NCI-H774 (cell line): Measurements from ENCODE around the gene RASGEF1B.
A peak's percentile ranks its signal among the peaks of the same experiment; 100 is the strongest.
"Not testable (repeated sequence)": the region's sequence is repeated elsewhere in the genome, so short reads cannot be mapped to it uniquely, and the experiment has no call there.

Experiments used
- DNase-seq: peaks from one replicate; lab custom pipeline; 2025; lab: John Stamatoyannopoulos, UW

The RASGEF1B gene

DNA sequence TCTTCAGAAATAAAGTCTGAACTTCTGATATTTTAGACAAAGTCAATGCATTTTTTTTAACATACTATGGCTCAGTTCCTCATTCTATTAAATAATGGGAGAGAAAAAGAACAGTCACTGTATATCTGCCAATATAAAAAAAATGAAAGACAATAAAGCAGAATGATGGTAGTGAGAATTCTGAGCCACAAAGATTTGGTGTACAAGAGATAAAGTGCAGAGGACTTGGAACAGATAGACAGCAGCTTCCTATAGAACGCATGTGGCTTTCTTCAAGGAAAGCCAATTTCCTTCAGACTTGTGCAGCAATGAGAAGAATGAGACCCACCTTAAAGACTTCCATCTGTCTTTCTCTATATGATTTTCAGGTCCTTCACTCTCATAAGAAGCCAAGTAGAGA is 39.7 kb downstream of the RASGEF1B start:
- no peak for DNase-seq

DNA sequence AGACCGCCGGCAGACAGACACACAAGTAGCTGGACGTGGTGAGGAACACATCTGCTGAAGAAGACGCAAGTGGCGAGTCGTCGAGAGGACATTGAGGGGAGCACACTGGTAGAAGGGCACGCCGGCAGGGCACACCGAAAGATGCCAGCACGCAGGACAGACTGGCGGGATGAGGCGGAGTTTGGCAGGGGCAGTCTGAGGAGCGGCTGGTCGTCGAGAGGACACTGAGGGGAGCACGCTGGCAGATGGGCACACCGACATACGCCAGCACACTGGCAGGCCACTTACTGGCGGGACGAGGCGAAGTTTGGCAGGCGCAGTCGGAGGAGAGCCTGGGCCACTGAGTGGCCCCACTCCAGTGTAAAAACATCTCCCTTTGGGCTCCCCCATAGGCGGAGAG is 42.1 kb downstream of the RASGEF1B start:
- no peak for DNase-seq

DNA sequence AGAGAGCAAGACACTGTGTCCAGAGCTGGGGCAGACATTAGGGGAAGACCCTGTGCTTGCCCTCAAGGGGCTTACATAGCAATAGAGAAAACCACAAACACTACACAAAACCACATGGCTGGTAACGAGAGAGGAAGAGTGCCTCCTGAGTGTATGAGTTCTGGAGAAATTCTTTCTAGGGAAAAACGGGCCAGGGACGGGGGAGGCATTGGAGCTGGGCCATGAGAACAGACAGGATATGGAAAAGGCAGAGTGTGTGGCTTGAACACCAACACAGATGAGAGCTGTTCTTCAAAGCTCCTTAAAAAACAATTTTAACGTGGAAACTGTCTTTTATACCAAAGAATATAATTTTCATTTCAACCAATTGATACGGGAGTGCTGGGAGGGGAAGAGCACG is 42.7 kb downstream of the RASGEF1B start:
- no peak for DNase-seq

DNA sequence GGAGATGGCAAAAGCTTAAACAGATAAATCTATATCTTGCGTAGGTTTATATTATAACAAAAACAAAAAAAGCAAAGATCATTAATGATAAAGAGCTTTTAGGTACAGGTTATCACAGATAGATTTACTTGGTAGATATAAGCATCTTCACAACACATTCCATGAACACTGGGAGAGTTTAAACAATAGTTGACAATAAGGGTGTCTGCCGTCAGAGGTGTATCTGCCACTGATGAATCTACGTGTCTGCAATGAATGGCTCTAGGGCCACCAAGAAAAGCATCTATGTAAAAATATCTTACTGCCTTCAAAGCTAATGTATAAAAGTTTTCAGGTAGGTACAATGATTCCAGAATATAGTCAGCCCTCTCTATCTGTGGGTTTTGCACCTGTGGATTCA is 43.7 kb downstream of the RASGEF1B start:
- no peak for DNase-seq

DNA sequence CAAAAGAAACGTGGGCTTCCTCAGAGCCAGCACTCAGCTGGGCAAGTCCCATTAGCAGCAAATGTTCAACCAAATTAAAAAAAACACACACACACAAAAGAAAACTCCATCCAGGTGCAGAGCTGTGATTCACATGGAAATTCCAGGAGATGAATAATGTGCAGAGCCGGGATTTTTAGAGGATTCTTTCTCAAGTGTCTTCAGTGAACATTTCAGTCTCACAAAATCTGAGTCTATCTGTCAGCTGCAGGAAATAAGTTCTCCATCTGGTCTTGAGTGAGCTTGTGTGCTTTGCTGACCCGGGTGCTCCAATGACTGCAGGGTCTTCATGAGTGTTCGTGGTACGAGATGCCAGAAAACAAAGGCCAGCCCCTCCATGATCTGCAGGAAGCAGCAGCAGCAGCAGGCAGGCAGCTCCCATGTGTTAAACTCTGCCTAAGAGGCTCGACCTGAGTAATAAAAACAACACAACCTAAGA is 44.3 kb downstream of the RASGEF1B start:
- no peak for DNase-seq

DNA sequence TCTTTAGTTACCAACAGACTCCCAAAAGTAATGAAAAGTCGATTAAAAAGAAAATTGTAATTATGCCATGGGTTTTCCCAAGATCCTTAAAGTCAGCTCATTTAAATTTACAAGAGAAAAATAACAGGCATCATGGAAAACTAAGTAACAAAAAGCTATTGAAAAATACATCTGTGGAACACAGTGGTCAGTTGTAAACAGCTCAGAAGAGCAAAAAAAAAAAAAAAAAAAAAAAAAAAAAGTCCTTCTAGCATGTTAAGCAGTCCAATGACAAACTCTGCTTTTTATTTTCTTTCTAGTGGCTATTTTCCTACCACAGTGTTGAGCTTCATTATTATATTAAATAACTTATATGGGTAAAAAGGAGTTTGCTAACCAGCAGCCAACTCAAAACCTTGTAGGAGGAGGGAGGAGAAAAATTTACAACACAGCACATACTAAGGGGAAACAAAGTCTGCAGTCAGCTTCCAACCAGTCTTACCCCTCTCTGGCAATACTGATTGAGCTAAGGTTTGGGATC is 44.9 kb downstream of the RASGEF1B start:
- DNase-seq = no peak

DNA sequence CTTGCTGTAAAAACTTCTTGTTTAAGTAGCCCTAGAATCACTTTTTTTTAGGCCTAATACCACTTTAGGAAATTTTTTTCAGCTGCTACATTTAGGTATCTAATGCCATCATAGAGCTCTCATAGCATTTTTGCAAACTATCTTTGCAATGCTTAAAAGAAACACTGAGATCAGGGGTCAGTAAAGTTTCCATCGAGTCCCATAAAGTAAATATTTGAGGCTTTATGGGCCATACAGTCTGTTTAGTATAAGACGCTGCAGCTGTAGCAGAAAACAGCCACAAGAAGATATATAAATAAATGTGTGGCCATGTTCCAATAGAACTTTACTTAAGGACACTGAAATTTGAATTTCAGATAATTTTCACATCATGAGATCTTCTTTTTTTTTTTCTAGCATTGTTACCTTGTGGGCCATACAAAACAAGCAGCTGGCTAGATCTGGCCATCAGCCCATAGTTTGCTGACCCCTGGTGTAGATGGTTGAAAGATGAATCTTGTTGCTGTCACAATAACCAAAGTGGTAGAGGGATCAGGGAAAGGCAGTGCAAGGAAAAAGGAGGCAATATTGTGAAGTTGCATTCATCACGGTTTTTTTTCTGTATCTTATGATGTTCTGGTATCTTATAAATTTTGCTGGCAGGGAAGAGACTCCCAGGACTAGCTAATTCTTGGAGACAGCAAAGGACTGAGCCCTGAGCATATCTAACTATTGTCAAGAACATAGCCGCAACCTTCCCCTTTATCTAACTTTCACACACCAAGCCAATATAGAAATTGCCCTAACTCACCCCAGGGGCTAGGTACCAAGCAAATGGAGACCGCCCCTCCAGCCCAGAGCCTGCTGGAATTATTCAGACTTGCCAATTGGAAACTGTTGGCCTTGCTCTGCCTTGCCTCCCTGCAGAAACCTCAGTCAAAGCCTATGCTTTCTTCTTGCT is 46.6 kb downstream of the RASGEF1B start:
- no peak for DNase-seq

DNA sequence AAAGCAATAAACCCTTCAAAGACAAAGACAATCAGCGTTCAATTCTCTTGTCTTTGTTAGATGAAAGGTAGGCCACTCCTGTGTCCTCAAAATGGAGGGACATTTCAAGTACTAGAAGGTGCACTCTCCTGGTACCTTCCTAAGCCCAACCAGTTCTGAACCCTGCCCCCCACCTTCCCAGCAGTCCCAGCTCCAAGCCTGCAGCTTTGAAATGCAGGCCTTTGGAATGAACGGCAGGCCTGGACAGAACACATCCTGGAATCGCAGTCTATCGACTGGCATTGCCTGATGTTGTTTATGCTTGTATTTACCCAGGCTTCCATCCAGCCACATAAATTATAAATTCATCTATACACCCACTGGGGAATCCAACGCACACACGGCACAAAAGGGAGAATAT is 47.4 kb downstream of the RASGEF1B start:
- DNase-seq = no peak

DNA sequence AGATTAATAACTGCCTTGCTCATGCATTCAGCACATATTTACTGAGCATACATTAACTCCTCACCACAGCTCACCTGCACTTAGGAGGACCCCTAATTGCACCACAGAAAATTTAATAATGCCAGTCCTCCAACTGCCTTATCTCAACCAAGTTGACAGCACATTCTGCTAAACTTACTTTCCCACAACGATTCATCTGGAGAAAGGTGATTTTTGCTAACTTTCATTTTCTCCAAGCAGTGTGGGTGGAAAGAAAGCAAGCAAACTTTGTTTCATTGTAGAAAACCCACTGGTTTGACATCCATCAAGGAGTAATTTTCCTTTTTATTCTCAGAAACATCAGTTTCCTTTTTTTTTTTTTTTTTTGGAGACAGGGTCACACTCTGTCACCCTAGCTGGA is 49.1 kb downstream of the RASGEF1B start:
- DNase-seq = no peak

DNA sequence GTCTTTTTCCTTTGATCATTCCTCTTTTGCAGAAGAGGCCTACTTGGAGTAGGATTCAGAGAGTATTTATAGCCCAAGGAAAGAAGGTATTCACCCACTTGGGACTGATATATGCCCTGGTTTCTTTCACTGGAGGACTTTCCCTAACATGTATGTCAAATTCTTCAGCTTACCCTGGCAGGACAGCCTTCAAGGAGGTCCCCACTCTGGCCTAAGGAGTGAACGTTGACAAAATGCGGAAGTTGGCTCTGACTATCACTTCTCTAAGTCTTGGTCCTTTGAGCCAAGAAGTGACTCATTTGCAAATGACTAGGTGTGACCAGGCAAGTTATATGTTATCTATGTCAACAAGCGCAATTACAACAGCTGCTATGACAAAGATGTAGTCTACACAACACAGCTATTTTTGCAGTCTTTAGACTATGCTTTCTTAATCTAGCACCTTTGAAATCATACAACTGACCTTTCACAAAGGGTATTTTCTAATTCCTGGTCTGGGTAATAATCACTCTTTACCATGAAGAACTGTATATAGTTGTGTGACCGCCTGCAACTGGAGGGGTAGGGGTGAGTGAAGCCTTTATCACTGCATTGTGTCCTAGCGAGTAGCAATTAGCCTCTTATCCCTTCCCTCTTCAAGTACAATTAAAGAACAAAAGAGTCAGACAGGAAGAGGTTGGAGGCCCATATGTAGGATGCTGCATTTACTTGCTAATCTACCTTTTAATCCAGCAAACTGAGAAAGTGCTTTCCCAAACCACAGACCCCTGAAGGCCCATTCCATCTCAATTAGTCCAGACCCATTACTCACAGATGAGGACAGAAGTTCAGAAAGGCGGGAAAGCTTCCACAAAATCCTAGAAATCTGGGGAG is 50.1 kb downstream of the RASGEF1B start:
- no peak for DNase-seq

DNA sequence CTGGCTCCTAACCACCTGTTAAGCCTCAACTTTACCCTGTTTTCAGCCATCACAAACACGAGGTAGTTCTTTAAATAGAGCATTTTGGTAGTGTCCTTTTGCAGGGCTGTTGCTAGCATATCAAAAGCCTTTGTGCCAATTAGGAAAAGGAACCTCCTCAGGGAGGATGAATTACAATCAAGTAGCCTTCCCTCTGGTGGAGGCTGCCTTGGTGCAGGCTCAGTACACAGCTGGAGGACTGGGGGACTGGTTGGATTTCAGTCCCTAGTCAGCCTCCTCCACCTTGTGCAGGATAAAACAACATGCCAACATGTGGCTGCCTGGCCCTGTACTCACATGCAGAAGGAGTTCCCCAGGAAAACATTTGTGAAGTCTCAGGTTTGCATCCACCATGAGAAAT is 53.1 kb downstream of the RASGEF1B start:
- DNase-seq = no peak

DNA sequence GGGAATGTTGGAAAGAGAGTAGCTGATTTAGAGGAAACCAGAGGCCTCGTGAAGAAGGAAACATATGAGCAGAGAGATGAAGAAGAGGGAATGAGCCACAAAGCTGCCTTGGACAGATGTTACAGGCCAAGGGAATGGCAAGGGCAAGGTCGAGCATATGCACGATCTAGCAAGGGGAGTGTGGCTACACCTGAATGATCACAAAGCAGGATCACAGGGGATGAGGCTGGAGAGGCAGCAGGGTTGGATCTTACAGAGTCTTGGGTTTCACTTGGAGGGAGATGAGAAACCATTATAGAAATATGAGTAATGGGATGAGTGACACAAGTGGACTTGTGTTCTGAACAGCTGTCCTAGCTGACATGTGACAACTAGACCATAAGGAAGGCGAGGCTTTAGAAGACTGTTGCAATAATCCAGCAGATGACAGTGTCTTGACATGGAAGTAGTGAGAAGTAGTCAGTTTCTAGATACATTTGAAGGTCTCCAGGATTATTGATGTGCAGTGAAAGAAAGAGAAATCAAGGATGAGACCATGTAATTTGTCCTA is 58.7 kb downstream of the RASGEF1B start:
- no peak for DNase-seq

DNA sequence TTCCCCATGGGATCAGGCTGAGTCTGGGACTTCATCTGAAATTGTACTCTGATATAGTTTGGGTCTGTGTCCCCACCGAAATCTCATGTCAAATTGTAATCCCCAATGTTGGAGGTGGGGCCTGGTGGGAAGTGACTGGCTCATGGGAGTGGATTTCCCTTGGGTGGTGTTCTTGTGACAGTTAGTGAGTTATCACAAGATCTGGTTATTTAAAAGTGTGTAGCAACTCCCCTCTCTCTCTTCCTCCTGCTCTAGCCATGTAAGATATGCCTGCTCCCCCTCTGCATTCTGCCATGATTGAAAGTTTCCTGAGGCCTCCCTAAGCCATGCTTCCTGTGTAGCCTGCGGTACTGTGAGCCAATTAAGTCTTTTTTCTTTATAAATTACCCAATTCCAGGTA is 61.0 kb downstream of the RASGEF1B start:
- no peak for DNase-seq

DNA sequence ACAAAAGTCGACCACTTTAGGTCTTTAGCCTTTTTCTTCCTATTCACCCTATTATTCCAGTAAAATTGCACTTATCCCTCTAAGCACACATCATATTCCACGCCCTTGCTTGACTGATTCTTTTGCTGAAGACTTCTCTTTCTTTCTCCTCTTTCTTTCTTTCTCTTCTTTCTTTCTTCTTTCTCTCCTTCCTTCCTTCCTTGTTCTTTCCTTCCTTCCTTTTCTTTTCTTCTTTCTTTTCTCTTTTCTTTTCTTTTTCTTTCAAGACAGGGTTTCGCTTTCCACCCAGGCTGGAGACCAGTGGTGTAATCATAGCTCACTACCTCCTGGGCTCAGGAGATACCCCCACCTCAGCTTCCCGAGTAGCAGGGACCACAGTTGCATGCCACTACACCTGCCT is 61.9 kb downstream of the RASGEF1B start:
- DNase-seq = no peak

DNA sequence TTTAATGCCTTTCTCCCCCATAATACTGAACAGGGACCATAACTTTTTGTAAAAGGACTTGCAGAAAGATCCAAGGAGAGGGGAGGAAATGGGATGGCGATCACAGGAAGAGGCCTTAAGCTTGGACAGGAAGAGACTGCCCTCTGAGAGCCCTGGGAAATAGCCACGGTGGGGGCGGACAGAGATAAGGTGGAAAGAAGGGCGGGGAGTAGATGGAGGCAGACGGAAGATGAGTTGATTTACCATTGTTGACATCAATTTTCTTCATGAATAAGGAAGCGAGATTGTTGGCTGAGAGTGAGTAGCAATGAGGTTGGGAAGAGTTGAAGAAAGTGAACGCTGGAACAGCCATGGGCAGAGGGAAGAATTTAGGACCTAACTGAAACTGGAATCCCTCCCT is 63.4 kb downstream of the RASGEF1B start:
- DNase-seq = no peak

DNA sequence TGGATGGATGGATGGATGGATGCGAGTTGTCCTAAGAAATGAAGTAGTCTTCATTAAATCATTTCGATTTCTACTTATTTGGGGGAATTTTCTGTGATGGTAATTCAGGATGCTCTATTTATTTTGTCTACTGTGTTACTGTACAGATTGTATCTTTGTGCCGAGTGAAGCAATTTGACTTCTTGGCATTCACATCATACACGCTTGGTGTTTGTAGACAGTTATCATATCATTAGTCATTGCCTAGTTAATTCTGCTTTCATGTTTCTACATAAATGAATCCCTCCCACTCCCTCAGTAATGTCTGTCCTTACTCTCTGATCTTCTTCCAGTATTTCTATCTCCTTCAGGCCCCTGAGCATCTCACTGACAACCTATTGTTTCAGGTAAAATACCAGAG is 64.0 kb downstream of the RASGEF1B start:
- no peak for DNase-seq

DNA sequence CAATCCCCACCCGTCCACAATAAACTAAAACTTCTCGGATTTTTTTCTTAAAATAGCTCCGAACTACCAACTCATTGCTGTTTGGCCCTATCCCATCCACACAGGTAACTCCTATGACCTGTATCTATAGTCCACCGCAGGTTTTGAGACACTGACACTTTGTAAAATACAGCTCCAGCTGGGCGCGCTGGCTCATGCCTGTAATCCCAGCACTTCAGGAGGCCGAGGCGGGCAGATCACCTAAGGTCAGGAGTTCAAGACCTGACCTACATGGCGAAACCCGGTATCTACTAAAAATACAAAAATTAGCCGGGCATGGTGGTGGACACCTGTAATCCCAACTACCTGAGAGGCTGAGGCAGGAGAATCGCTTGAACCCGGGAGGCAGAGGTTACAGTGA is 65.2 kb downstream of the RASGEF1B start:
- not testable (repeated sequence) for DNase-seq

DNA sequence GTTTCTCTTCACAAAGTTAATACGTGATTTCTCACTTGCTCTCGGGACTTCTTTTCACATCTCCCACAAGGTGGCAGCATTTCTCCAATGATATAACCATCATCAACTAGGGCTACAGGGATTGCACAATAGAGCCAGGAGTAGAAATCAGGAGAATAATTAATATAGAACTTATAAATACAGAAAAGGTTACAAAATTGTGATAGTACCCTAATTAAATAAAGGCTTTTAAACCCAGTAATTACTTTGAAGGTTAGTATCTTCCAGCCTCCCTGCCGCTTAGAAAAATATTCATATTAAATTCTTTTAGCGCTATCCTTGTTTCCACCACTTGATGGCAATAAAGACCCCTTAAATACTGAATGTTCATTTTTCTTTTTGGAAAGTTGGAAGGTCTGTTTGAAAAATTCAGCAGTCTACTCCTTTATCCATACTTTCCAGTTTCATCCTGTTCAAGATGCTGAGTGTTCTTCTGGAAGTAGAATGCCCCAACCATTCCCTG is 65.8 kb downstream of the RASGEF1B start:
- DNase-seq = peak; percentile 77

DNA sequence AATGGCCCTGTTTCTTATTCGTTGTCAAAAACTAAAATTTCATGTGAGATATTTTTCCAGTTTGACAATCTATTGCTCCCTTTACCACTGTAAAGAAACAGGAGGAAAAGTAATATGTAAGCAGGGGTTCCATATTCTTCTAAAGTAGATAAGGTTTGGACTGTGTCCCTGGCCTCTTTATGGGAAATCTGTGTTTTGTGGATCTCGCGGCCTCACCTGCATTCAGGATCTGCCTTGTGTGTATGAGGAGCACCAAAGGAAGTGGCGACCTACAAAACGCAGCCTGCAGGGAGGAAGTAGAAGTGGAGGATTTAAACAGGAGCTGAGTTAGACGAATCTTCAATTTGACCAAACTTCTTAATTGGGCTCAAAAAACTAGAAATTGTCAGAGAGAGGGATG is 67.0 kb downstream of the RASGEF1B start:
- DNase-seq = no peak

DNA sequence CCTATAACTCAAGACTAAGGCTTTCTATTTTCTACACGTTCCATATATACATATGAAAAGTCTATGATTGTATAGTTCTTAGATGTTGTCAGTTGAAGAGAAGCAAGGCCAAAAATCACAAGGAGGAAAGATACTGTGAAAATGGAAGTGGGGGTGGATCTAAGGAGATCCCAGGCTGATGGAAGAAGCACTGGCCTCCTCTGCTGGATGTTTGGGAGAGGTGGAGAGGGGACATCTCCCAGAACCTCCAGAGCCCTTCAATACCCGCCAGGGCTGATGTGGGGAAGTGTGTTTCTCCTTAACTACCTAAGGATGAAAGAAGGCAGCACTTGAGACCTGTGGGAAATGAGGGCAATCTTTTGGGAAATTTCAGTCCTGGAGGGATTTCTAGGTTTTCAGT is 67.4 kb downstream of the RASGEF1B start:
- no peak for DNase-seq

DNA sequence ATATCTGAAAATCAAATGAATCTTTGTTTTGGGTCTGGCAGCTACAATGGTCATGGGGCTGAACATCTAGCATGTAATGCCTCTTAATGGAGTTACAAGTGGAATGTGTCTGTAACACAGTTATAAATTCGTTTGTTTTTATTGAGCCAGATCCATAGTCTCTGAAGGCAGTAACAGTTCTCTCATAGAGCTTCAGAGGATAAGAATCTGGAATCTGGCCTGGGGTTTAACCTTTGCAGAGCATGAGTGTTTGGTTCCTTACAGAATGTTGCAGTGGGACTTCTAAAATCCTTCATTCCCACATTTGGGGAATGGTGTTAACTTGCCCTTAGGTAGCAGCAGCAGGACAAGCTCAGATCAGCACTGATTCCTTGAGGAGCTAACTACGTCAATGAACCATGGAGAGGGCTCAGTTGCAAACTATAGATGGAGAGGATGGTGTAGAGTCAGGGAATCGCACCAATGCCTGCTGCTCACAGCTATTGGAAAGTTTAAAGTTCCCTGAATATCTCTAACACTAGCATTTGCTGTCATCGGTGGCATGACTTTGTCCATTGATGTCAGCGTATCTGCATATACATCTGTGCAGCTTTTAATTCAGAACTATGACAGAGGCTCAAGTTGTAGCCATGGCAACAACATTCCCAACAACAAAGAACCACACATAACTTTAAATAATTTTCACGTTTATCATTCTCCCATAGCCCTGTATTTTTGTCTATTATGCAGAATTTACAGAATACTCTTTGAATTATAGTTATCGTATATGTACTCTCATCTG is 72.2 kb downstream of the RASGEF1B start:
- no peak for DNase-seq
